HG03108 (cell line): Measurements from ENCODE around the gene FAM135A.
"Not testable (repeated sequence)": the region's sequence is repeated elsewhere in the genome, so short reads cannot be mapped to it uniquely, and the experiment has no call there.

ENCODE experiments used
- ATAC-seq: cut with Tn5 transposase; IDR thresholded peaks from one replicate; pipeline ENCODE4 v1.9.1; 2021; ENCODE audit warnings: moderate library complexity; ENCODE audit not compliant: unreplicated experiment

The FAM135A gene

GRCh38 chr6:70456735-70457134 is 43.4 kb downstream of the FAM135A start:
- no peak for ATAC-seq

GRCh38 chr6:70459235-70459634 is 45.9 kb downstream of the FAM135A start:
- ATAC-seq: no peak

GRCh38 chr6:70459699-70460098 is 46.4 kb downstream of the FAM135A start:
- ATAC-seq: not testable (repeated sequence)

GRCh38 chr6:70470016-70470415 is 56.7 kb downstream of the FAM135A start:
- no peak for ATAC-seq

- ATAC-seq: not testable (repeated sequence)
These were observed 57.2 kb downstream of the FAM135A start for GRCh38 chr6:70470510-70470909.

- no peak for ATAC-seq
These were observed 61.4 kb downstream of the FAM135A start for GRCh38 chr6:70474751-70475150.

GRCh38 chr6:70479236-70479635 is 65.9 kb downstream of the FAM135A start:
- ATAC-seq: no peak

- not testable (repeated sequence) for ATAC-seq
These were observed 73.3 kb downstream of the FAM135A start for GRCh38 chr6:70486638-70487037.

GRCh38 chr6:70489364-70489763 is 76.1 kb downstream of the FAM135A start:
- ATAC-seq: no peak

GRCh38 chr6:70494833-70495232 is 81.5 kb downstream of the FAM135A start:
- ATAC-seq: no peak

GRCh38 chr6:70495790-70496189 is 82.5 kb downstream of the FAM135A start:
- not testable (repeated sequence) for ATAC-seq

GRCh38 chr6:70502484-70502883 is 89.2 kb downstream of the FAM135A start:
- ATAC-seq: no peak

- ATAC-seq: no peak
These were observed 90.6 kb downstream of the FAM135A start for GRCh38 chr6:70503813-70504465.

GRCh38 chr6:70506321-70506720 is 93.0 kb downstream of the FAM135A start:
- ATAC-seq: no peak

GRCh38 chr6:70507161-70507560 is 93.9 kb downstream of the FAM135A start:
- ATAC-seq: no peak

GRCh38 chr6:70508953-70509352 is 95.6 kb downstream of the FAM135A start:
- no peak for ATAC-seq

- ATAC-seq: no peak
These were observed 97.3 kb downstream of the FAM135A start for GRCh38 chr6:70510600-70510999.

- ATAC-seq: no peak
These were observed 105.4 kb downstream of the FAM135A start for GRCh38 chr6:70518723-70519122.

- no peak for ATAC-seq
These were observed 107.3 kb downstream of the FAM135A start for GRCh38 chr6:70520575-70520974.

- no peak for ATAC-seq
These were observed 111.5 kb downstream of the FAM135A start for GRCh38 chr6:70524721-70525286.

GRCh38 chr6:70527071-70527737 is 113.9 kb downstream of the FAM135A start:
- no peak for ATAC-seq

GRCh38 chr6:70530023-70530422 is 116.7 kb downstream of the FAM135A start:
- ATAC-seq: no peak
